ENCODE measurements around the gene RASD1.
"Not testable (repeated sequence)": the region's sequence is repeated elsewhere in the genome, so short reads cannot be mapped to it uniquely, and the experiment has no call there.

RASD1 gene

DNA sequence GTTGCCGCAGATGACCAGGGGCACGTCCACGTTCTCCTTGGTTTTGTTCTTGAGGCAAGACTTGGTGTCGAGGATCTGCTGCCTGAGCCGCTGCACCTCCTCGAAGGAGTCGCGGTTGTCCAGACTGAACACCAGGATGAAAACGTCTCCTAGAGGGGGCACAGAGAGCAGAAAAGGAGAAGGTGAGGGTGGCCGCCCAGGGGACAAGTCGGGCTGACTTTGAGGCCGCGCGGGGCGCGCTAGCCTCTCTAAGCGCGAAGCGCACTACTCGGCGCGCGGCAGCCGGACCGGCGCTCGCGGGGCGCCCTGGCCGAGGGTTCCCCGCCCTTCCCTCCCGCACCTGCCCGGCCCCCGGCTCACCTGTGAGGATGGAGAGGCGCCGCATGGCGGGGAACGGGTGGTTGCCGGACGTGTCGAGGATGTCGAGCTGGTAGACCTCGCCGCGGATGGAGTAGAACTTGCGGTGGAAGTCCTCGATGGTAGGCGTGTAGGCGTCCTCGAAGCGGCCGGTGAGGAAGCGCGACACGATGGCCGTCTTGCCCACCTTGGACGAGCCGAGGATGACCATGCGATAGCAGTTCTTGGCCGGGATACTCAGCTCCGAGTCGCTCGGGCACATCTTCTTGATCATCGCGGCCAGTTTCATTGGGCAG lies 533 bp downstream of the RASD1 start:
- DNase-seq = no peak

DNA sequence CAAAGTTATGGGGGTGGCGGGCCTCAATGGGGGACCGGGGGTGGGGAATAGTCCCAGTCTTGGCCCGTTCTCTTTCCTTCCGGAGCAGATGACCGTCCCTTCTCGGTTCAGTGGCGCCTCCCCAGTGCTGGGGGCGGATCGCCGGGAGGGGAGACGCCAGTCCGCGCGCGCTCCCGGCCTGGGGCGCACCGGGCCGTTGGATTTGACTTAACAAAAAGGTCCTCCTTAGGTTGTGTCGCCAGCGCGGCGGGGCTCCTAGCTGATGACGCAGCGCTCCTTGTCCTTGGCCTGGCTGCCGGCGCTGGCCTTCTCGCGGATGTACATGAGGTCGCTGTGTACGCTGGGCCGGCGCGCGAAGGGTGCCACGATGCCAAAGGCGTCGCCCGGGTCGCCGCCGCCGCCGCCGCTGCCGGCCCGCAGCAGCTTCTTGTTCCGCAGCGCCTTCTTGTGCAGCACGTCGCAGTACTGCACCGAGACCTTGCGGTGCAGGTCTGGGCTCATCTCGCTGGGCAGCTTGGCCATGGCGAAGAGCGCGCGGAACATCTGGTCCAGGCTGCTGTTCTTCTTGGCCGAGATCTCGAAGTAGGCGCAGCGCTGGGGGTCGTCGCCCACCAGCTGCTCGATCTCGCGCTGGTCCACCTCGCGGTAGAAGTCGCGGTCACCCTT lies 1.2 kb downstream of the RASD1 start:
- no peak for DNase-seq

DNA sequence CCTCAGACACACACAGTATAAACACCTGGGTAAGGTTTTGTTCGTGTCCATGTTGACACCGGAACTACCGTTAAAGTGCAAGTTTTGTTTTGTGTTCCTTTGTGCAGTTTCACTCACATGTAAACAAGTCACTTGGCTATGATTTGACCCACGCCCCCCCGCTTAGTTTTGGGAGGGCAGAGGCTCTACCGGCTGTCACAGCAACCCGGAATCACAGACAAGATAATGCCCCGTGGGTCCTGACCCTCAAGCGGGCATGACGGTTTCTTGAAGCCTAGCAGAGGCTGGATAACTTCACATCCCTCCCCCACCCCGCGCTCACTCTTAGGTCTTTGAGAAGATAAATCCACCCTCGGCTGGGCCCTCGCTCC lies 1.7 kb downstream of the RASD1 start:
- DNase-seq = no peak

DNA sequence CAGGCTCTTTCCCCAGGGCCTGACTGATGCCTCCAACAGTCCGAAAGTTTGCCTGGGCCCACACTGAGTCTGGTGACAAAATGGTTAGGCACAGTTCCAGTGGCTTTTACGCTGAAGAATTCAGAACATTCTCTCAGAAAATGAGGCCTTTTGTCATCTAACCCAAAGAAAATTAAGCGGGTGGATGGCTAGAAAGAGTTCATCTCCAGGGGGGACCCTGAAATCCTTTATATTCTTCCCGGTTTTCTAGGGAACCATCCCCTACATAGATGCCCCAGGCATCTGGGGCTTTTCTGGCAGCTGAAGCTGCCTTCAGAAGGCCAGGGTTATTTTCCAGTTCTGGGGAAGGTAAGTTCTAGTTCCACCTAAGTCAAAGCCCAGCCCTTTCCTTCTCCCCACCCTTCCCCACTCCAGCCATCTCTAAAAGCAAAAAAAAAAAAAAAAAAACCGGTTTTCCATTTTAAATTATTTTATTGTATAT lies 2.2 kb downstream of the RASD1 start:
- no peak for DNase-seq

DNA sequence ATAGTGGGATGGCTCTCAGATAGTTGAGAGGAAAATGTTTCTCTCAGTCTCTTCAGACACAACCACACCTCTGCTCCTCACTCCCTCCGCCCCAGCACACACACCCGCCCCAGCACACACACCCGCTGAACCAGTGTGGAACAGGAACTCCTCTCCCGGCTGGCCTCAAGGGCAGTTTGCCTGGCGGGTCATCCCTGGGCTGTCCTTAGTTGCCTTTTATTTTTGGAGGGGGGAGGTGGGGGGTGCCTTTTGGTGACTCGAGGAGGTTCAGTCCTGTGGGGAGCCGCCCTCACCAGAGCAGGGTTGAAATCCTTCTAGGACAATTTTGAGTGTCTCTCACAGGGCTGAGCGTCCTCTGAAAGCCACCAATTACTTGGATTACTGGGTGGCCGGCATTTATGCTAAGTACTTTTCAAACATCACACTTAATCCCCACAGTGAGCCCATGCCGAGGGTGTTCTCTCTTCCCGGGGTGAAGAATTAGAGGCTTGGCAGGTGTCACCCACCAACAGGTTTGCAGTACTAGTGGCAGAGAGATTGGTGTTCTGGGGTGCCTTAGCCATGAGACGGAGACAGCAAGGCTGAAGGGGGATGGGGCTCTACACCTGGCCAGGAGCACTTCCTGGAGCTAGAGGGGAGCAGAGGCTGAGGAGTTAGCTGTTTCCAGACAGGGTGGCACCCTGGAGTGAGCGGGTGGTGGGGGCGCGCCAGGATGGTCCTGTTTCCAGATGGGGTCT lies 2.8 kb downstream of the RASD1 start:
- DNase-seq = no peak

DNA sequence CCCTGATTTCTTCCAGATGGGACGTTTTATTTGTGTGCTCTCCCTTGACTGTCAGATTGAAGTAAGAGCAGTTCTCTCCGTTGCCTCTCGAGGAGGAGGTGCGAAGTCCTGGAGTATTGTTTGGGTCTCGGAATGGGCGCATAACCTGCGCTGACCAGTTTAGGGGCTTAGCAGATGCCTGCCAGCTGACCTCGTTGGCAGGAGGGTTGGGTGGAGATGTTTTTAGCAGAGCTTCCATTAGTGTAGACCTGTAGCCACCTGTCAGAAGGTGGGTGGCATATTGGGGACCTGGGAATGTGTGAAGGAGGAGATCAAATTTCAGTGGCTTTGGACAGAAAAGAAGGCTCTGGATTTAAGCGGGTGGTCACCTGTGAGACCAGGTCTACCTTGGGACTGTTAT lies 3.6 kb downstream of the RASD1 start:
- DNase-seq = no peak

DNA sequence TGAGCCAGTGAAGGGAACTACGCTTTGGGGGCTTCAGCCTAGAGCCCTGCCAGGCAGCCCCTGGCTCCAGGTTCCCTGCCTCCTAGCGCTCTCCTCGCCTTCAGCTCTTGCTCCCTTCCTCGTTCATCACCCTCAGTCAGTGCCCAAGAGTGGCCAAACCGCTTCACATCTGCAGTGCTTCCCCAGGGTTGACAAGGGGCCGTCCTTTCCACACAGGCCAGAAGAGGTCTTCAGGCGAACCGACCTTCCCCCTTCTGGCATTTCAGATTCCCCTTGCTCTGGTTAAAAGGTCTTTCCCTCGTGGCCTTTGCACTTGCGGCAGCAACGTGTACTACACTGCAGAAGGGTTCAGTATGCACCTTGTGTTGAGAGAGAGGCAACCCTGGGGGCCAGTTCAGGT lies 4.1 kb downstream of the RASD1 start:
- no peak for DNase-seq

DNA sequence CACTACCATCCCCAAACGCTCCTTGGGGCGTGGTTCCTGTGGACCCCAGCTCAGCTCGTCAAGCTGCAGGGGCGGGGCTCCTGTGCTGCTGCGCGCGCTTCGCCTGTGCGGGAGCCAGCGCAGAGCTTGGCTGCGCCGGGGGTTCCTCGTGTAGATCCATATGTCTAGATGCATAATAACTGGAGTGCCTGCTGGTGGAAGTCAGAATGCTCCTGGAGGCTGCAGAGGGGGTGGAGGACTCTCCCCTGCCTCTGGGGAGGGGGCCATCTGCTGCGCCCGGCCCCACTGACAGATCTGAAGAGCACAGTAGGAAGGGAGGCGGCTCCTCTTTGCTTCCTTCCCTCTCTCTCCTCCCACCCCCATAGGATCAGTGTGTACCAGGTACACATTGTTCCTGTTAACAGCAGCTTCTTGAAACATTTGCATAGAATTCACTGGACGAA lies 4.6 kb downstream of the RASD1 start:
- DNase-seq = no peak

DNA sequence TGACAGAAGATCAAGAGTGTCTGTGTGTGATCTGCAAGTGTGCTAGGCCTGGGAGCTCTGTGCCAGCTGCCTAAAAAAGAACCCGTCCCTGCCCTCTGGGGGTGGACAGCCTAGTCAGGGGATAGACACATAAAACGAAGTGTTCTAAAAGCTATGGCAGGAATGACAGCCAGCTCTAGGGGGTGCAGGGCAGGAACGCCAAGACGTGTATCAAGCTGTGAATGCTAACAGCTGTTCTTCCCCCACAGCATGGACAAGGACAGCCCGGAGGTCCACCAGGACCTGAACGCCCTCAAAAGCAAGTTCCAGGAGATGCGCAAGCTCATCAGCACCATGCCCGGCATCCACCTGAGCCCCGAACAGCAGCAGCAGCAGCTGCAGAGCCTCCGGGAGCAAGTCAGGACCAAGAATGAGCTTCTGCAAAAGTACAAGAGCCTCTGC lies 5.1 kb downstream of the RASD1 start:
- DNase-seq = no peak

DNA sequence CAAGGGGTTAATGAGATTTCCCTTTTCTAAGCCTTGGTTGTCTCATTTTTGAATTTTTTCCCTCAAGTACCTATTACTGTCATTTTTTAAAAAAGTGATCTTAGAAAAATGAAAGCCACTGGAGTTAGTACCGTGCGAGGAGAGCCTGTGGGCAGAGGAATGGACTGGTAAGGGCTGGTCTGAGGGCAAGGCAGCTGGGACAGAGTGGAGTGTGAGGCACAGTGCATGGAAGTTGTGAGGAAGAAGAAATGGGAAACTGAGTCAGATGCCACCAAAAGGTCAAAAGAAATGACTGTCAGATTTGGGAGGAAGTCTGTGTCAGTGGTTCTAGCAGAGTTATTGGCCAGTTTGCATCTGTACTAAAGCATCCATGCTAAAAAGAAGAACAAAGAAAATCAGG lies 8.2 kb downstream of the RASD1 start:
- DNase-seq = no peak

DNA sequence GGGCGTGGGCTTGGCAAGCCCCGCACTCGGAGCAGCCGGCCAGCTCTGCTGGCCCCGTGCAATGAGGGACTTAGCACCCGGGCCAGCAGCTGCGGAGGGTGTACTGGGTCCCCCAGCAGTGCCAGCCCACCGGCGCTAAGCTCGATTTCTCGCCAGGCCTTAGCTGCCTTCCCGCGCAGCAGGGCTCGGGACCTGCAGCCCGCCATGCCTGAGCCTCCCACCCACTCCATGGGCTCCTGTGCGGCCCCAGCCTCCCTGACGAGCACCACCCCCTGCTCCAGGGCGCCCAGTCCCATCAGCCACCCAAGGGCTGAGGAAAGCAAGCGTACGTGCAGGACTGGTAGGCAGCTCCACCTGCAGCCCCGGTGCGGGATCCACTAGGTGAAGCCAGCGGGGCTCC lies 9.8 kb downstream of the RASD1 start:
- not testable (repeated sequence) for DNase-seq

DNA sequence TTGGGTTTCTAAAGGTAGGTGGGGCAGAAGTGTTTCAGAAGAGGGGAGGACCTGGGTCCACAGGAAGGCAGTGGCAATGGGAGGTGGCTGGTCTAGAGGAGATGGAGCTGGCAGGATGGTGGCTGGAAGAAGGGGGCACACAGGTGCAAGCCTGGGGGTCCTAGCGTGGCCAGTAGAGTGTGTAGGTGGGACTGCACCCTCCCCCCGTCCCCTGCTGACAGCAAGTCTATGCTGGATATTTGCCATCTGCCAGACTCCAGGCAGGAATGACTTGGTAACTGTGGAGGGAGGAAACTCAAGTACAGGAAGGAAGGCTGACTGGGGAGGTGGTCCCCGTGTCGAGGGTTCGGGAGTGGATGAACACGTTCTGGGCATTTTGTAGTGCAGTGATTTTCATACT lies 10.8 kb downstream of the RASD1 start:
- no peak for DNase-seq

DNA sequence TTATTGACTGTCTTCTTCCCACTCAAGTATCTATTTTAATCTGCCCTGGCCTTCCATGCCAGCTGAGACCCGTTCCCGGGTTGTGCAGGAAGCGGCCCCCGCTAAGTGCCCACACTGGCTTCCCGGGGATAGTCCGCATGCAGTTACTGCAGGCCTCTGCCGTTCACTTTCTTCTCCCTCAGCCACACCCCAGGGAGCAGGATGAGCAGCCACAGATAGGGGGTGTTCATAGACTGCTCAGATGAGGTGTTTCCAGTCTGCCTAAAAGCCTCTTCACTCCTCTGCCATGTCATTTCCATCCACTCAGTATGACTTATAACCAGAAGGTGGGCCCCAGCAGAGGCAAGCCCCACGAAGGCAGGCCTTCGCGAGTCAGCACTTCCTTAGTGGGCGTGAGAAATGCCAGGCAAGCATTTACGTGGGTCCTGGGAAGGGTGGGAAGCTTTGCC lies 11.7 kb downstream of the RASD1 start:
- no peak for DNase-seq

DNA sequence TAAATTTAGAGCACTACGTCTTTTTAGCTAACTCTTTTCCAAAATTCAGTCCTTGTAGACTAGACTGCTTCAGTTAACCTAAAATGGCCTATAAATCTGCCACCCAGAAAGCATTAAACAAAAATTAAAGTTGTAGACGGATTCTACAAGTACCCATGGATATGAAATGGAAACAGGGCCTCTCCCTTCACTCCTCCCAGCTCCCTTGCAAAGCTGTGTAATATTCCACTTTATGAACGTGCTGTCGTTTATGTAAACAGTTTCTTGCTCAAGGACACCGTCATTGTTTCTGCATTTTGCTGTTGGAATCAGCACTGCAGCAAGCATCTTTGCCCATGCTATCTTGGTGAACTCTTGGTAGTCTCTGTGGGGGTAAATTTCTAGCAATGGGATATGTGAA lies 14.3 kb downstream of the RASD1 start:
- no peak for DNase-seq

DNA sequence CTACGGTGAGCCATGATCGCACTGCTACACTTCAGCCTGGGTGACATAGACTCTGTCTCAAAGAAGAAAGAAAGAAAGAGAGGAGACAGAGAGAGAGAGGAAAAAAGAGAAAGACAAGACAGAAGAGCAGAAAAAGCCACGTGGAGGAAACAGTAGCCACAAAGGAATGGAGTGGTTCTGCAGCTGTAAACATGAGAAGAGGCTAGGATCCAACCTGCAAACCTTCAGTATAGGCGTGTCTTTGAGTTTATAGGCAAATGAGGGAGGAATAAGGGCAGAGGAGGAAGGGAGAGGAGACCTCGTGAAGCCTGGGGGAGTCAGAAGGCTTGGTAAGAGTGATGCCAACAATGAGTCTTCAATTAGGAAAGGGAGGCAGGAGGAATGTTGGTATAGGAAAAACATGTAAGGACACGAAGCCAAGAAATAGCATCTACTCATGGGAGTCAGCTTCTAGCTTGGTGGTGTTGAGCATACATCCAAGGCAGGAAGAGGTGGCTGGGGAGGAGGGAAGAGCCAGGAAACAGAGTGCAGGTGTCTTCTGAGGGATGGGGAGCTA lies 15.5 kb downstream of the RASD1 start:
- DNase-seq = no peak

DNA sequence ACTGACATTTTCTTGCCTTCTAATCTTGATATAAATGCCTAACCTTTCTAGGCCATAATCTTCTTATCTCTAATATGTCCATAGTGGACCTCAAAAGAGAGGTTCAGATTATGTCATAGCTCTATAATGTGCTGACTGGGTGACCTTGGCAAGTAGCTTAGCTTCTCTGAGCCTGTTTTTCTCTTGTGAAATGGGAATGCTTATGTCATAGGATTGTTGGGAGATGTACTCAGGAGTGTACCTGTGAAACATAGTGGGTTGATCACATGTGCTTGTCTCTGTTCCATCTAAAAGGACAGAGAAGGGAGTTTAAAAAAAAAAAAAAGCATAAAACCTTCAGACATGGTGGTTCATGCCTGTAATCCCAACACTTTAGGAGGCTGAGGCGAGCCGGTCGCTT lies 17.0 kb downstream of the RASD1 start:
- no peak for DNase-seq

DNA sequence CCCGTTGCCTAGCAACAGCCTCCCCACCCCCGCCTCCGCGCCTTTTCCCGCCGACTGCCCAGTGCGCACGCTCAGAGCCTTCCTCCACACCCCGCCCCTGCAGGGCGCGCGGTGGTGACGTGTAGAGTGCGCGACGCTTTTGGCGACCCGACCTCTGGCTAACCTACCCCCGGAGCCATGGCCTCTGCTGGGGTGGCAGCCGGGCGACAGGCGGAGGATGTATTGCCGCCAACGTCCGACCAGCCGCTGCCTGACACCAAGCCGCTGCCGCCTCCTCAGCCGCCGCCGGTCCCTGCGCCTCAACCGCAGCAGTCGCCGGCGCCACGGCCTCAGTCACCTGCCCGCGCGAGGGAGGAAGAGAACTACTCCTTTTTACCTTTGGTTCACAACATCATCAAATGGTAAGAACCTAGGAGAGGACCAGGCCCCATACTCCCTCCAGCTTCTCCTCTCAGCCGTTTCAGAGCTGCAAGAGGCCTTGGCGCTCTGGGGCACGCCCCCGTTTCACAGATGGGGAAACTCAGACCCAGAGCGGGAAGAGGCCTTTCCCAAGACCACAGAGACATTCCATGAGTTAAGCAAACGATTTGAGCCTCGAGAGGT lies 19.2 kb downstream of the RASD1 start, which contains the start of gene MED9:
MED9 (plus strand) TSS at position 136 of the 603 bp plus-strand sequence; CDS start at position 178, 42 bp downstream.
- peak; percentile 61 for DNase-seq

DNA sequence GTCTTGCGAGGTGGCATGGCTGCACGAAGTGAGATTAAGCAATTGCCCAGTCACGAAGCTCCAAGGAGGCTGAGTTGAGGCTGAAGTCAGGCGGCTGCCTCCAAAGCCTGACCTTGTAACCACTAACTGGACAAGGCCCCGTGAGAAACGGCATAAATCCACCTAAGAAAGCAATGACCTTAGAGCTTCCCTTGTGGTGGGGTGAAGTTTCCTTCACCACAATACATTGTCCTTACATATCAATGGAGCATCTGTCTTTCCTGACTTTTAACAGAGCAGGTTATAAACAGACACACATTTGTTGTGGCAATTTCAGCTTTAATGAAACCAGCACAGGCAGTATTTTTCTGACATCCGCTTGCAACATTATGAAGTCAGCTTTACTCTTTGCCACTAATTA lies 21.9 kb downstream of the RASD1 start:
- no peak for DNase-seq

DNA sequence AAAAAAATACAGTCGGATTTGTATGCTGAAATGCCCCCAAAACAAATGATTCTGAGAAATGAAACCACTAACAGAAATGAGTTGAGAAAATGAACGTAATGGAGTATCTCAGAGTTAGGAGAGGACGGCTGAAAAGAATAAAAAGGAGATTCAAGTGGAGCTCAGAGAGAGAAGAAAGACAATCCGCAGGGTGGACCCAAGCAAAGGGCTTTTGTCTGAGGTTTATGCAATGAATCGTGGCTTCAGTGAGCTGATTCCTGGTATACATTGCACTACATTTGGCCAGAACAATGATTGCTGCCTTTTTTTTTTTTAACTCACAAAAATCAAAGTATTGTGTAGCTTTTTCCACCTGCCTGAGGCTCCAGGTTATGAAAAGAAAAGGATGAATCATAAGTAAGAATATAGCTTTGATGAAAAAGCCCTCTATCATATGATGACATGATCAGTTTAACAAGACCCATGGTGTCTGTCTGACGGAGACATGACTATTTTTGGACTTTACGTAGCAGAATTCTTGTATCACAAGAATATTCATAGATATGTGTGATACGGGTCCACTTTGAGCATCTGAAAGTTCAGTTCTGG lies 23.8 kb downstream of the RASD1 start:
- no peak for DNase-seq

DNA sequence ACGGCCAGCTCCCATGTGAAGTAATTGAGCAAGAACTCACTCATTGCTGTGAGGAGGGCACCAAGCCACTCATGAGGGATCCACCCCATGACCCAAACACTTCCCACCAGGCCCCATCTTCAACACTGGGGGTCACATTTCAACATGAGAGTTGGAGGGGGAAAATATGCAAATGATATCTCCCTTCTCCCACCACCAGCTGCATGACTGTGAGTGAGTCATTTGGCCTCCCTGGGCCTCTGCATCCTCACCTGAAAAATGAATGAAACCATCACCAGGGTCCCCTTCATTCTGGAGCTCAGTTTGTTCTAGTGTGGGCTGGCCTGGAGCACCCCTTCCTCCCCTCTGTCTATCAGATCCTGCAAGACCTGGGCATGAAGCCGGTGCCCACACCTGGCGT lies 26.2 kb downstream of the RASD1 start:
- DNase-seq = no peak

DNA sequence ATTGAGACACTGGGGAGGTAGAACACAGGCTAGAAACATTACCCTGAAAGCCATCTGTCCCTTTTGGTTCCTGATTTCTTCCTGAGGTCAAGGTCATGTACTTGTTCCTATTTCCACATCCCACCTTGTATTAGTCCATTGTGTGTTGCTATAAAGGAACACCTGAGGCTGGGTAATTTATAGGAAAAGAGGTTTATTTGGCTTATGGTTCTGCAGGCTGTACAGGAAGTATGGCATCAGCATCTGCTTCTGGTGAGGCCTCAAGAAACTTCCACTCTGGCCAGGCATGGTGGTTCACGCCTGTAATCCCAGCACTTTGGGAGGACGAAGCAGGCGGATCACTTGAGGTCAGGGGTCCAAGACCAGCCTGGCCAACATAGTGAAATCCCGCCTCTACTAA lies 26.8 kb downstream of the RASD1 start:
- DNase-seq = no peak

DNA sequence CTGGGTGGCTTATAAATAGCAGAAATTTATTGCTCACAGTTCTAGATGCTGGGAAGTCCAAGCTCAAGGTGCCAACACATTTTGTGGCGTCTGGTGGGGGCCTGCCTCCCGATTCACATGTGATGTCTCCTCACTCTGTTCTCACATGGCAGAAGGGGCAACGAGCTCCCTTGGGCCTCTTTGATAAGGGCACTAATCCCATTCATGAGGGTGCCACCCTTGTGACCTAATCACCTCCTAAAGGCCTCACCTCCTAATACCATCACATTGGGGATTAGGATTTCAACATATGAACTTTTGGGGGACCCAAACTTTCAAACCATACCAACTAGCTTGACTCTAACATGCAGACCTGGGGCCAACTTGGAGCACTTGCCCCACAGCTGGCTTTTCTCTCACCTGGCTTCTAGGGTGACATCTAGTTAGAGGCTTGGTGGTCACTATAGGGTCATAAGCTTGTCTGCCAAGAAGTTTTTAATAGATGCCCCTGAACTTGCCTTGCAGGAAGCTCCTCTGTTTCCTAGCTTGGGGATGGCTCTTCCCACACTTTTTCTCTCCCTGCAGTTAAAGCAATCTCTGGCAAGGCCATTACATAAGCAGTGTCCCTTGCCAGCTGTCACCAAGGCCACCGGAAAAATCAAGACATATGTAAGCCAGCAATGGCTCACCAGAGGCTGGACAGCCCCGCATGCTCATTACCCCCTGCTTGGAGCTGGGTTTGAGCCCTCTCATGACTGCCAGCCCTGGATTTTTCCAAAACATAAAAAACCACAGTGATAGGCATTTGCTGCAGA lies 27.8 kb downstream of the RASD1 start:
- no peak for DNase-seq

Measured in kidney glomerular epithelial cell (primary cell).